Measurements from ENCODE around the gene OSBPL2. TPM values are rescaled to one million over a fixed set of nuclear protein-coding genes. Genes with fewer than 3 reads are reported as not detected.

The OSBPL2 gene
- total and polyA plus RNA-seq, 2 experiments from 2014 or later: 22.2 to 27.9 TPM

GRCh38 chr20:62243106-62243505 lies 4.8 kb downstream of the OSBPL2 start:
- no peaks in the 10 kb centered on the region for H3K4me1 ChIP-seq (ENCODE audit: insufficient read depth)
- H3K27ac ChIP-seq: no peak overlapping the region
- in situ Hi-C loops (cut with MboI): no loop called here
- no peak for DNase-seq
- no peak overlapping the region for H3K4me2 ChIP-seq (ENCODE audit: unreplicated experiment)
- WGBS, 2 experiments (ENCODE audit: low coverage in 1 of 2, low lambda C conversion rate in 2 of 2, missing lambda C conversion rate in 2 of 2): 81 to 83% methylated on average over 18 of the region's 22 CpGs
- no peaks in the 10 kb centered on the region for H4K20me1 ChIP-seq (ENCODE audit: insufficient read depth)
- peaks cover 95% of the 10 kb centered on the region for H3K79me2 ChIP-seq (ENCODE audit: insufficient read depth)
- no peak overlapping the region for H3K9ac ChIP-seq
- H3K9me2 ChIP-seq (ENCODE audit: insufficient read depth): no peaks in the 10 kb centered on the region
- no peak overlapping the region for H3K4me3 ChIP-seq
- no peaks in the 10 kb centered on the region for H3F3A ChIP-seq (ENCODE audit: insufficient read depth)
- TF ChIP-seq EZH2phosphoT487 (IDR thresholded peaks at IDR 0.05; ENCODE audit: insufficient read depth, low read depth) (no peak), EZH2 (IDR thresholded peaks at IDR 0.05; ENCODE audit: insufficient read depth, poor library complexity, severe bottlenecking) (no peak)
- H3K9me3 ChIP-seq (ENCODE audit: low read depth): no peaks in the 10 kb centered on the region
- H2AFZ ChIP-seq: no peak overlapping the region
- no peaks in the 10 kb centered on the region for H3K27me3 ChIP-seq (replicated peaks; ENCODE audit: insufficient read depth)
- H3K36me3 ChIP-seq (ENCODE audit: low read depth): no peaks in the 10 kb centered on the region

- Histone ChIP-seq H3K79me2 (ENCODE audit: insufficient read depth) (peaks cover 99% of the 10 kb centered on the region), H3K4me3 (no peak overlapping the region), H4K20me1 (ENCODE audit: insufficient read depth) (no peaks in the 10 kb centered on the region; the same call in 1 of the 2 replicates)
Measured at GRCh38 chr20:62243906-62244515, 5.7 kb downstream of the OSBPL2 start.

GRCh38 chr20:62244644-62245108 lies 6.4 kb downstream of the OSBPL2 start:
- Histone ChIP-seq H4K20me1 (ENCODE audit: insufficient read depth) (no peaks in the 10 kb centered on the region; the same call in 1 of the 2 replicates), H3K9me2 (ENCODE audit: insufficient read depth) (no peaks in the 10 kb centered on the region), H3K79me2 (ENCODE audit: insufficient read depth) (peaks cover 99% of the 10 kb centered on the region), H3K36me3 (ENCODE audit: low read depth) (no peaks in the 10 kb centered on the region), H3K4me2 (ENCODE audit: unreplicated experiment) (no peak overlapping the region), H2AFZ (no peak overlapping the region), H3K9me3 (ENCODE audit: low read depth) (no peaks in the 10 kb centered on the region), H3K27ac (no peak overlapping the region), H3K27me3 (replicated peaks; ENCODE audit: insufficient read depth) (no peaks in the 10 kb centered on the region), H3K4me1 (ENCODE audit: insufficient read depth) (no peaks in the 10 kb centered on the region), H3F3A (ENCODE audit: insufficient read depth) (no peaks in the 10 kb centered on the region), H3K9ac (no peak overlapping the region), H3K4me3 (no peak overlapping the region)
- no peak for DNase-seq
- in situ Hi-C loops (cut with MboI): no loop called here
- TF ChIP-seq EZH2phosphoT487 (IDR thresholded peaks at IDR 0.05; ENCODE audit: insufficient read depth, low read depth) (no peak), EZH2 (IDR thresholded peaks at IDR 0.05; ENCODE audit: insufficient read depth, poor library complexity, severe bottlenecking) (no peak)
- 93 to 94% methylated on average over 17 of the region's 17 CpGs for WGBS, 2 experiments (ENCODE audit: low coverage in 1 of 2, low lambda C conversion rate in 2 of 2, missing lambda C conversion rate in 2 of 2)

More at GRCh38 chr20:62243906-62244515, 5.7 kb downstream of the OSBPL2 start:
- H3K9me2 ChIP-seq (ENCODE audit: insufficient read depth): no peaks in the 10 kb centered on the region
- no peak overlapping the region for H3K4me2 ChIP-seq (ENCODE audit: unreplicated experiment)
- no peak overlapping the region for H3K9ac ChIP-seq
- whole genome bisulfite sequencing, 2 experiments (ENCODE audit: low coverage in 1 of 2, low lambda C conversion rate in 2 of 2, missing lambda C conversion rate in 2 of 2): 84 to 85% methylated on average over 21 of the region's 21 CpGs
- no peaks in the 10 kb centered on the region for H3K4me1 ChIP-seq (ENCODE audit: insufficient read depth)
- no peak overlapping the region for H3K27ac ChIP-seq
- no peaks in the 10 kb centered on the region for H3F3A ChIP-seq (ENCODE audit: insufficient read depth)
- no peaks in the 10 kb centered on the region for H3K27me3 ChIP-seq (replicated peaks; ENCODE audit: insufficient read depth)
- no peak overlapping the region for H2AFZ ChIP-seq
- H3K9me3 ChIP-seq (ENCODE audit: low read depth): no peaks in the 10 kb centered on the region
- TF ChIP-seq EZH2phosphoT487 (IDR thresholded peaks at IDR 0.05; ENCODE audit: insufficient read depth, low read depth) (no peak), EZH2 (IDR thresholded peaks at IDR 0.05; ENCODE audit: insufficient read depth, poor library complexity, severe bottlenecking) (no peak)
- DNase-seq: no peak
- H3K36me3 ChIP-seq (ENCODE audit: low read depth): no peaks in the 10 kb centered on the region
- in situ Hi-C loops (cut with MboI): no loop called here

GRCh38 chr20:62245911-62246280 lies 7.6 kb downstream of the OSBPL2 start:
- Histone ChIP-seq H3F3A (ENCODE audit: insufficient read depth) (no peaks in the 10 kb centered on the region), H3K9ac (no peak overlapping the region), H4K20me1 (ENCODE audit: insufficient read depth) (no peaks in the 10 kb centered on the region; the same call in 1 of the 2 replicates), H3K4me3 (no peak overlapping the region), H2AFZ (no peak overlapping the region), H3K27me3 (replicated peaks; ENCODE audit: insufficient read depth) (no peaks in the 10 kb centered on the region), H3K9me2 (ENCODE audit: insufficient read depth) (no peaks in the 10 kb centered on the region), H3K4me1 (ENCODE audit: insufficient read depth) (no peaks in the 10 kb centered on the region), H3K27ac (no peak overlapping the region), H3K79me2 (ENCODE audit: insufficient read depth) (peaks cover 99% of the 10 kb centered on the region), H3K9me3 (ENCODE audit: low read depth) (no peaks in the 10 kb centered on the region), H3K36me3 (ENCODE audit: low read depth) (no peaks in the 10 kb centered on the region), H3K4me2 (ENCODE audit: unreplicated experiment) (no peak overlapping the region)
- WGBS, 2 experiments (ENCODE audit: low coverage in 1 of 2, low lambda C conversion rate in 2 of 2, missing lambda C conversion rate in 2 of 2): 85 to 89% methylated on average over 19 of the region's 19 CpGs
- TF ChIP-seq EZH2 (IDR thresholded peaks at IDR 0.05; ENCODE audit: insufficient read depth, poor library complexity, severe bottlenecking): no peak
- no peak for TF ChIP-seq EZH2phosphoT487 (IDR thresholded peaks at IDR 0.05; ENCODE audit: insufficient read depth, low read depth)
- in situ Hi-C loops (cut with MboI): no loop called here
- DNase-seq: no peak
